Hippocampal formation (tissue), 2 donors: ENCODE results near the gene GALNT9.
"Not testable (repeated sequence)": the region's sequence is repeated elsewhere in the genome, so short reads cannot be mapped to it uniquely, and the experiment has no call there.

ENCODE experiments used
- DNase-seq, 2 donors: peaks; one replicate each; lab custom pipeline; 2025; lab: John Stamatoyannopoulos, UW

The GALNT9 gene

DNA sequence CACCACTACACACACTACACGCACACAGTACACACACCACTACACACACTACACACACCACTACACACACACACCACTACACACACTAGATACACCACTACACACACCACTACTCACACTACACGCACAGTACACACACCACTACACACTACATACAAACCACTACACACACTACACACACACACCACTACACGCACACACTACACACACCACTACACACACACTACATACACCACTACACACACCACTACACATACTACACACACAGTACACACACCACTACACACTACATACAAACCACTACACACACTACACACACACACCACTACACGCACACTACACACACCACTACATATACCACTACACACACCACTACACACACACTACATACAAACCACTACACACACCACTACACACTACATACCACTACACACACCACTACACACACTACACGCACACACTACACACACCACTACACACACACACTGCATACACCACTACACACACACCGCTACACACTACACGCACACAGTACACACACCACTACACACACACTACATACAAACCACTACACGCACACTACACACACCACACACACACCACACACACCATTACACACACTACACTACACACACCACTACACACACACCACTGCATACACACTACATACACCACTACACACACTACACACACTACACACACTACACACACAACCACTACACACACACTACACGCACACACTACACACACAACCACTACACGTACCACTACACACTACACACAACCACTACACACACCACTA lies 173.4 kb downstream of the GALNT9 start:
- DNase-seq, result no peak

DNA sequence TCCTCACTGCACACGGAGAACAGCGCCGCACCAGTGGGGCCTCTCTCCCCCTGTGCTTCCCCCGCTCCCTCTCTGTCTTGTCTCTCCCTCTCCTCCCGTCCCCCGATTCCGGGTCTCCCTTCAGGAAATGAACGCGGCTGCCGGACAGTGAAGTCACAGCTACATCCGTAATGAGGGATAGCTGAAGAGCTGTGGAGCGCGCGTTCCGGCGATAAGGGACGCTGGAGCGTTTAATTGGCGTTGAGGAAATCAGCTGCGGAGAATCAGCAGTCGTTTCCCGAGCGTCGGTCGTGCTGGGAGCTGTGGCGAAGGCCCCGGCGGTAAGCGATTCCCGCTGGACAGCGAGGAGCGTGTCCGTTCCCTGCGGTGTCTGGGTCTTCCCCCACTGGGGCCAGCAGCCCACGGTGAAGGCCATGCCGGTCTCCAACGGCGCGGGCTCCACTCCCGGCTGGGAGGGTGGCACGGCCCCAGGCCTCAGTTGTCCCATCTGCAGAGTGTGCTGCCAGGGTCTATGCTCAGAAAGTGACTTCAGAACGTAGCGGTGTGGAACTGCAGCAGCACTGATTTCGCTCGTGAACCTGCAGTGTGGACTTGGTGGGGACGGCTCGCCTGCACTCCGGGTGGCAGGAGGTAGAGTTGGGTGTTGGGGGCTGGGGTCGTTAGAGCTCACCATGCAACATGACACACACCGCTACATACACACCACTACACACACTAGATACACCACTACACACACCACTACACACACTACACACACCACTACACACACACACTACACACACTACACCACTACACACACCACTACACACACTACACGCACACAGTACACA lies 174.2 kb downstream of the GALNT9 start:
- no peak for DNase-seq

GRCh38 chr12:132154341-132154761 lies 175.0 kb downstream of the GALNT9 start:
- DNase-seq, result no peak

GRCh38 chr12:132153501-132154340 lies 175.7 kb downstream of the GALNT9 start:
- peak in 1 of 2 donors; percentile 32 for DNase-seq

GRCh38 chr12:132152953-132153352 lies 176.4 kb downstream of the GALNT9 start:
- no peak for DNase-seq

- DNase-seq, result no peak
Observed at GRCh38 chr12:132152411-132152821, 177.0 kb downstream of the GALNT9 start.

GRCh38 chr12:132151766-132152410 lies 177.5 kb downstream of the GALNT9 start:
- no peak for DNase-seq

GRCh38 chr12:132151145-132151765 lies 178.1 kb downstream of the GALNT9 start:
- no peak for DNase-seq

- no peak for DNase-seq
Observed at GRCh38 chr12:132150780-132151144, 178.6 kb downstream of the GALNT9 start.

DNA sequence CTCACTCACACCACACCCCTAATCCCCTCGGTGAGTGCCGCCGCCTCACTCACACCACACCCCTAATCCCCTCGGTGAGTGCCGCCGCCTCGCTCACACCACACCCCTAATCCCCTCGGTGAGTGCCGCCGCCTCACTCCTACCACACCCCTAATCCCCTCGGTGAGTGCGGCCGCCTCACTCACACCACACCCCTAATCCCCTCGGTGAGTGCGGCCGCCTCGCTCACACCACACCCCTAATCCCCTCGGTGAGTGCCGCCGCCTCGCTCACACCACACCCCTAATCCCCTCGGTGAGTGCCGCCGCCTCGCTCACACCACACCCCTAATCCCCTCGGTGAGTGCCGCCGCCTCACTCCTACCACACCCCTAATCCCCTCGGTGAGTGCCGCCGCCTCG lies 179.9 kb downstream of the GALNT9 start:
- not testable (repeated sequence) for DNase-seq

- no peak for DNase-seq
Observed at GRCh38 chr12:132148368-132149045, 180.9 kb downstream of the GALNT9 start.

DNA sequence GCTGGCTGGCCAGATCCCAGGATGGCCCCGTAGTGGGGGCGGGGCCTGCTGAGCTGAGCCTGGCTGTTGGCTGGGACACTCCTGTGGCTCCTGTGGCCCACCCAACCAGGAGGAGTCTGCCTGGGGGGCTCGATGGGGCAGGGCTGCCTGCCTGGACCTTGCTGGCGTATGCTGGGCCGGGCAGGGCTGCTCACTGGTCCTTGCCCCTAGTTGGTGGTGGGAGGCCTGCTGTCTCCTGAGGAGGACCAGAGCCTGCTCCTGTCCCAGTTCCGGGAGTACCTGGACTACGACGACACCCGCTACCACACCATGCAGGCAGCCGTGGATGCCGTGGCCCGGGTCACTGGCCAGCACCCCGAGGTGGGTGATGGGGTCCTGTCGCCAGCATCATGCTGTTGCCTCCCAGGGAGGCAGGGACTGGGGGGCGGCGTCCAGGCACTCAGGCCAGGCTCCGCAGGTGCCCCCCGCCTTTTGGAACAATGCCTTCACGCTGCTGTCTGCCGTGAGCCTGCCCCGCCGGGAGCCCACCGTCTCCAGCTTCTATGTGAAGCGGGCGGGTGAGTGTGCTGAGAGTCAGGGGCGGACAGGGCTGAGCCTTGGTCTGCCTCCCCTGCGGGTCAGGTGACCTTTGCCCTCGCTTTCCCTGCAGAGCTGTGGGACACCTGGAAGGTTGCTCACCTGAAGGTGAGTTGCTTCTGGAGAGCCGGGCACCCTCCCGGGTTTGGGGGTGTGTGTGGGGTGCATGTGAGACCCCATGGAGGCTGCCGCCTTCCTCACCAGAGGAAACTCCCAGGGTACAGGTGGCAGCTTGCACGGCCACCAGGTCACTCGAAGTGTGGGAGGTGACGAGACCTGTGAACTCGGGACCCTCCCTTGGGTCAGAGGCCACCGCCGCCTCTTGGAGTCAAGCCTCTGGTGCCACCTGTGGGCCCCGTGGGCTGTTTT lies 181.7 kb downstream of the GALNT9 start:
- DNase-seq, result no peak

- DNase-seq, result no peak
Observed at GRCh38 chr12:132146772-132147422, 182.5 kb downstream of the GALNT9 start.
